HG03196 (cell line): ENCODE measurements around the gene MRC2.
A peak's percentile ranks its signal among the peaks of the same experiment; 100 is the strongest.

Source experiments
- ATAC-seq: cut with Tn5 transposase; IDR thresholded peaks from one replicate; pipeline ENCODE4 v1.9.1; 2021; ENCODE audit not compliant: unreplicated experiment

The MRC2 gene

GRCh38 chr17:62631936-62632924 is 4.8 kb downstream of the MRC2 start:
- no peak for ATAC-seq

GRCh38 chr17:62637809-62638208 is 10.3 kb downstream of the MRC2 start:
- ATAC-seq: no peak

GRCh38 chr17:62641153-62641552 is 13.7 kb downstream of the MRC2 start:
- ATAC-seq: no peak

GRCh38 chr17:62641951-62642350 is 14.5 kb downstream of the MRC2 start:
- no peak for ATAC-seq

- no peak for ATAC-seq
These were observed 16.0 kb downstream of the MRC2 start for GRCh38 chr17:62643496-62643895.

GRCh38 chr17:62644487-62645173 is 17.2 kb downstream of the MRC2 start:
- no peak for ATAC-seq

- ATAC-seq: no peak
These were observed 20.9 kb downstream of the MRC2 start for GRCh38 chr17:62648251-62648955.

- no peak for ATAC-seq
These were observed 21.5 kb downstream of the MRC2 start for GRCh38 chr17:62648956-62649294.

- no peak for ATAC-seq
These were observed 22.1 kb downstream of the MRC2 start for GRCh38 chr17:62649570-62649969.

GRCh38 chr17:62650587-62650986 is 23.1 kb downstream of the MRC2 start:
- ATAC-seq: no peak

- no peak for ATAC-seq
These were observed 25.0 kb downstream of the MRC2 start for GRCh38 chr17:62652251-62653001.

- ATAC-seq: peak; percentile 79
These were observed 25.7 kb downstream of the MRC2 start for GRCh38 chr17:62653002-62653825.

- peak; percentile 4 for ATAC-seq
These were observed 26.6 kb downstream of the MRC2 start for GRCh38 chr17:62653826-62654761.

- ATAC-seq: no peak
These were observed 28.2 kb downstream of the MRC2 start for GRCh38 chr17:62655656-62656055.

- ATAC-seq: no peak
These were observed 29.0 kb downstream of the MRC2 start for GRCh38 chr17:62656446-62656845.

GRCh38 chr17:62657145-62657665 is 29.7 kb downstream of the MRC2 start:
- ATAC-seq: no peak

GRCh38 chr17:62657690-62658089 is 30.2 kb downstream of the MRC2 start:
- ATAC-seq: no peak

GRCh38 chr17:62658136-62658920 is 30.9 kb downstream of the MRC2 start:
- no peak for ATAC-seq
